NT2/D1 (cell line): Measurements from ENCODE around the gene RAB3IL1.

Experiments used
- SUZ12 ChIP-seq: IDR thresholded peaks from 2 replicates; pipeline ENCODE4 v1.6.1; 2011; ENCODE audit not compliant: insufficient read length, insufficient read depth; ENCODE audit errors: extremely low read depth
- YY1 ChIP-seq: IDR thresholded peaks from 2 replicates; pipeline ENCODE4 v1.6.1; 2011; ENCODE audit not compliant: insufficient read length, insufficient read depth
- ZNF274 ChIP-seq: IDR thresholded peaks from 2 replicates; pipeline ENCODE4 v1.6.1; 2011; ENCODE audit warnings: mild to moderate bottlenecking, low read depth, low read length

DNA sequence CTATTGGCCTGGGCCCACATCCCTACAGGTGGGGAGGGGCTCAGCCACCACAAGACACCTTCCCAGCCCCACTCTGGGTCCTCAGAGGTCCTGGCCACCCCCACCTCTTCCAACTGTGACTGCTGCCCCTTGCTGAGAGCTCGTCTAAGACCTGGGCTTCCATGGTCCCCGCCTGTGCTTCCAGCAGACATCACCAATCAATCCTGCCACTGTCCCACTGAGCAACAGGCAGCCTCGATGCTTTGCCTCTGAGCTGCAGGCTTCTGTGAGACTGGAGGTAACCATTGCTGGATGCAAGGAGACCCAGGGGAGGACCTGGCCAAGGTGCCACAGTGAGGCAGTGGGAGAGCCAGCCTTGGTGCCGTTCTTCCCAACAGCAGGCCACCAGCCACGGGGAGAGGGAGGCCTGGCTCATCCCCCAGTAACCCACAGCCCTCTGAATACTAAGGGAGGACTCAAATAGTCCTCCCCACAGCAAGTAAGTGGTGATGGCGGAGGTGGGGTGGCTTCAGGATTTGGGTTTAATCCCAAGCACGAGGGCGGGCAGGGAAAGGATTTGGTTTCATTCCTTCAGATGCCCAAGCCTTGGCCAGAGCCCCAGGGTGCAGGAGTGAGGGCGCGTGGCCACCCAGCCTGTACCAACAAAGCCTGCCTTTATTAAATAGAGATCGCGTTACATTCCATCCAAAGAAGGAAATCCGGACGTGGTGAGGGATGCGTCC, 20.5 kb downstream of the RAB3IL1 start:
- TF ChIP-seq YY1 (no peak), ZNF274 (no peak), SUZ12 (no peak)
